ENCODE measurements around the gene ITSN1.
A peak's percentile ranks its signal among the peaks of the same experiment; 100 is the strongest.

Gene ITSN1

GRCh38 chr21:33940164-33940880, 298.0 kb downstream of the ITSN1 start:
- DNase-seq = no peak

- DNase-seq = no peak
These were observed 298.6 kb downstream of the ITSN1 start for GRCh38 chr21:33940881-33941245.

GRCh38 chr21:33942426-33942825, 300.1 kb downstream of the ITSN1 start:
- no peak for DNase-seq

DNA sequence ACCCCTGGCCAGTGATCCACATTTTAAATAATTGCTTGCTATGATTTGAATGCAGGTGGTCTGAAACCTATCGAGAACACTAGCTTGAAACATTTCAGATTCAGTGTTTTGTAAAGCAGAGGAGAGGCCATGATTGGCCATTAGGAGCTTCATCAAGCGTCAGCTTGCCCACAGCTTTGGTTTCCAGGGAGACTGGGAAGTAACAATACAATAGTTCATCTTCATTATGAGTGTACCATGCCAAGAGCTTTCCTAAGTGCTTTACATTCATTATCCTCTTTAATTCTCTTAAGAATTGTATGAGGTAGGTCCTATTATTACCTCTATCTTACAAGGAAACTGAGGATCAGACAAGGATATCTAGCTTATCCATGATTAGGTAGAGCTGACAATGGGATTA, 301.0 kb downstream of the ITSN1 start:
- DNase-seq = no peak

GRCh38 chr21:33944185-33944763, 302.0 kb downstream of the ITSN1 start:
- DNase-seq = no peak

GRCh38 chr21:33945652-33946270, 303.5 kb downstream of the ITSN1 start:
- no peak for DNase-seq

DNA sequence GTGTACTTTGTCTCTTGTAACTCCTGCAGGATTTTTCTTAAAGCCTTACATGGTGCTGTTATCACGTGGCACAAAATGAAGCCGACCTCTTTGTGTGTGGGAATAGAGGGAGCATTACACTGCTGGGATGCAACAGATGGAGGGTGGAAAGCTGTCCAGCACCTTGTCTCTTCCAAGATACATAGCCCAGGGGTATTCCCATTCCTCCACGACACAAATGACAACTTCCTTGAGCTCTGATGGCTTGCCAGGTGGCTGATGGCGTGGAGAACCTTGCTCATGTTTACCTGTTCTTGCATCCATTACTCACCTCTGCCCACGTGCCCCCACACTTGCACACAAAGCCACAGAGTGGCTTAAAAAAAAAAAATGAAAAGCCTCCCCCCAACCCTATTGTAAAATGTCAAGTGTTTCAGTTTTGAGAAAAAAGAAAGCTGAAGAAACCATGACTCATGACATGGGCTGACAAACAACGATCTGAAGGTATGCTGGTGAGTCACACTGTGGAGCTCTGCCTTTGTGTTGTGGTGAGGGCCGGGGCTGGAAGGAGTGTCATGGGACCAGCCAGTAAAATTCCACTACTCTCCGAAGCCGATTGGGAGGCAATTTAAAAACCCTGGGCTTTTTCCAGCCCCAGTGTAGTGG, 305.3 kb downstream of the ITSN1 start:
- DNase-seq = peak; percentile 86

- DNase-seq = peak; percentile 90
These were observed 306.0 kb downstream of the ITSN1 start for GRCh38 chr21:33948096-33948950.

DNA sequence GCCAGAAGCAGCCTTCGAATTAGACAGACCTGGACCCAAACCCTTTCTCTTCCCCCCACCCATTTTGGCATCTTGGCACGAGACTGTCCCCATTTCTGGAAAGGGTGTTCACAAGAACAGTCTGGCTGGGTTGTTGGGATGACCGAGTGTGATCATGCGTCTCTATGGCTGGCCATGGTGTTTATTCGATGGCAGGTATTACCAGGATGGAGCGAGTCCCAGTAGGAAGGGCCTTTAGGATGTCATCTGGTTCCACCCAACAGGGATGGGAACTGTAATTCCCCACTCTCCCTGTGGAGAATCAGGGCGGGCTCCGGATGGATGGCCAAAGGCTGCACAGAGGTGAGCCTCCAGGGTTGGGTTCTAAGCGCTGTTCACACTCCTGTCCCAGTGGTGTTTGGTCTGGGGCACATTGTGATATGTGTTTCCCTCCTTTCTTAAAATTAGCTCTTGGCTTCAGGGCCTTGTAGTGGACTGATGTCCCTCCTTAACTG, 306.7 kb downstream of the ITSN1 start:
- no peak for DNase-seq

All from NCI-H69 (cell line).